Measurements from ENCODE around the gene LINGO3.

DNA sequence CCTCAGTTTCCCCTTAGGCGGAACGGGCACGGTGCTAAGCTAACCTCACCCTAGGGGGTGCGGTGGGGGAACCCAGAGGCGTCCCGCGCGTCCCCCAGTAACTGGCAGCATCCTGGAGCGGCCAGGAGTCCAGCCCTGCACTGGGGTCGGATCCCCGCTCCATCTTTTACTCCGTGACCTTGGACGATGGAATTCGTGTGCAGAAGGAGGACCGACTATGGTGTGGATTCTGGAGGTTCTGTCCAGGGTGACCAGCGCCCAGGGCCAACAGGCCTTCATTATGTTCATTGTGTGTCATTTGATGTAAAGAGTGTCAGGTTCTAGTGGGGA, 21.2 kb upstream of the LINGO3 start:
- no peak for TF ChIP-seq EP300 (IDR thresholded peaks at IDR 0.05)
- TF ChIP-seq, protein P1, sequence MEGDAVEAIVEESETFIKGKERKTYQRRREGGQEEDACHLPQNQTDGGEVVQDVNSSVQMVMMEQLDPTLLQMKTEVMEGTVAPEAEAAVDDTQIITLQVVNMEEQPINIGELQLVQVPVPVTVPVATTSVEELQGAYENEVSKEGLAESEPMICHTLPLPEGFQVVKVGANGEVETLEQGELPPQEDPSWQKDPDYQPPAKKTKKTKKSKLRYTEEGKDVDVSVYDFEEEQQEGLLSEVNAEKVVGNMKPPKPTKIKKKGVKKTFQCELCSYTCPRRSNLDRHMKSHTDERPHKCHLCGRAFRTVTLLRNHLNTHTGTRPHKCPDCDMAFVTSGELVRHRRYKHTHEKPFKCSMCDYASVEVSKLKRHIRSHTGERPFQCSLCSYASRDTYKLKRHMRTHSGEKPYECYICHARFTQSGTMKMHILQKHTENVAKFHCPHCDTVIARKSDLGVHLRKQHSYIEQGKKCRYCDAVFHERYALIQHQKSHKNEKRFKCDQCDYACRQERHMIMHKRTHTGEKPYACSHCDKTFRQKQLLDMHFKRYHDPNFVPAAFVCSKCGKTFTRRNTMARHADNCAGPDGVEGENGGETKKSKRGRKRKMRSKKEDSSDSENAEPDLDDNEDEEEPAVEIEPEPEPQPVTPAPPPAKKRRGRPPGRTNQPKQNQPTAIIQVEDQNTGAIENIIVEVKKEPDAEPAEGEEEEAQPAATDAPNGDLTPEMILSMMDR (IDR thresholded peaks at IDR 0.05) = no peak
